Measurements from ENCODE around the gene AKAP6. TPM values are rescaled to one million over a fixed set of nuclear protein-coding genes. Genes with fewer than 3 reads are reported as not detected.

The AKAP6 gene
- total RNA-seq, 2 donors from 2014 or later, result 1.9 to 2.9 TPM

- Mint-ChIP-seq H3K4me3 (no peak overlapping the region), H3K4me1 (no peaks in the 10 kb centered on the region), H3K27me3 (no peaks in the 10 kb centered on the region), H3K36me3 (ENCODE audit: low read depth) (no peaks in the 10 kb centered on the region), H3K27ac (no peak overlapping the region)
- no peaks in the 10 kb centered on the region for H3K9me3 ChIP-seq (ENCODE audit: control insufficient read depth, low read length, poor library complexity, severe bottlenecking)
- no peak for ATAC-seq
- no peak for DNase-seq
Observed at GRCh38 chr14:32722631-32723183, 393.6 kb downstream of the AKAP6 start.

DNA sequence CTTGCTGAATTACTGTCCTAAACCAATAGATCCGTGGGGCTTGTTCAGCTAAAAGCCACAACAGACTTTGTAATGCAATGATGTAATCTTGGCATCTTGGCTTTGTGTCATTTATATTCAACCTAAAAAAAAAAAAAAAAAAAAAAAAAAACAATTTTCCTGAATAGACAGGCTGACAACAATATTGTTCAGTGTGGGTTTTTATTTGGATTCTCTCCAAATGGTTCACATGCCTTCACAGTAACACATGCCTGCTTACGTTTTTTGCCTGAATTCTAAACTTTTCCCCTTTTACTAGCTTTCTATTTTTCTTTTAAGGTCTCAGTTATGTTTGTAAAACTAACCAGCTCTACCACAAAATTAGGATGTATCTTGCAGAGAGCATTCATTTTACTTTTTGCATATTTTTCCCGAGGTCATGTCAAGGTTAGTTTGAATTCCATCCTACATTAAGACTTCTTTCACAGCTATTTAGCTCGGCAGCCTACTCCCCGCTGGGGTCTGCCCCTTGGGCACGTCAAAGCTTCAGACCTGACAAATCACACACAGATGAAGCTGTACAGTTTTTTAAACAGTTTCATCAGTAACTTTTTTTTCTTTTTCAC lies 395.9 kb downstream of the AKAP6 start:
- no peak overlapping the region for H3K27ac Mint-ChIP-seq
- ATAC-seq, result no peak
- H3K36me3 Mint-ChIP-seq (ENCODE audit: low read depth), result no peaks in the 10 kb centered on the region
- H3K4me3 Mint-ChIP-seq, result no peak overlapping the region
- H3K27me3 Mint-ChIP-seq, result no peaks in the 10 kb centered on the region
- H3K9me3 ChIP-seq (ENCODE audit: control insufficient read depth, low read length, poor library complexity, severe bottlenecking), result no peaks in the 10 kb centered on the region
- DNase-seq, result no peak
- H3K4me1 Mint-ChIP-seq, result no peaks in the 10 kb centered on the region

GRCh38 chr14:32726516-32726915 lies 397.4 kb downstream of the AKAP6 start:
- no peaks in the 10 kb centered on the region for H3K27me3 Mint-ChIP-seq
- H3K4me3 Mint-ChIP-seq, result no peak overlapping the region
- no peak for DNase-seq
- H3K36me3 Mint-ChIP-seq (ENCODE audit: low read depth), result no peaks in the 10 kb centered on the region
- no peaks in the 10 kb centered on the region for H3K9me3 ChIP-seq (ENCODE audit: control insufficient read depth, low read length, poor library complexity, severe bottlenecking)
- no peak overlapping the region for H3K27ac Mint-ChIP-seq
- no peak for ATAC-seq
- H3K4me1 Mint-ChIP-seq, result no peaks in the 10 kb centered on the region

DNA sequence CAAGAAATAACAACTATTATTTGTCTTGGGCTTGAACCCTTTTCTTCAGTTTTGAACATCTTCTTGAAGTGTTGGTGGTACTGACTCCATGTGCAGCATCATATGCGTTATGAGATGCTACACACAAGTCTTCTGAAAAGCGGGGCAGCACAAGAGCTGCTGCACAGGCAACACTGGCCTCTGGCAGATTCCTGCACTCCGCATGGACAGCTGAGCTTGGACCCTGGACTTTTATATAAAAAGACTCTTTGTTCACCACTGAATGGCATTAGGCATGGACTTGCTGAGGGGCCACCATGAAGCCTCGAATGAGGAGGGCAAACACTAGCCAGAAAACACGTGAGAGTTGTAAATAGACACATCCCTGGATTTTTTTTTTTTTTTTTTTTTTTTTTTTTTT lies 398.7 kb downstream of the AKAP6 start:
- H3K4me3 Mint-ChIP-seq, result no peak overlapping the region
- no peaks in the 10 kb centered on the region for H3K4me1 Mint-ChIP-seq
- H3K27me3 Mint-ChIP-seq, result no peaks in the 10 kb centered on the region
- DNase-seq (no peak), ATAC-seq (no peak)
- no peak overlapping the region for H3K27ac Mint-ChIP-seq
- no peaks in the 10 kb centered on the region for H3K9me3 ChIP-seq (ENCODE audit: control insufficient read depth, low read length, poor library complexity, severe bottlenecking)
- H3K36me3 Mint-ChIP-seq (ENCODE audit: low read depth), result no peaks in the 10 kb centered on the region

DNA sequence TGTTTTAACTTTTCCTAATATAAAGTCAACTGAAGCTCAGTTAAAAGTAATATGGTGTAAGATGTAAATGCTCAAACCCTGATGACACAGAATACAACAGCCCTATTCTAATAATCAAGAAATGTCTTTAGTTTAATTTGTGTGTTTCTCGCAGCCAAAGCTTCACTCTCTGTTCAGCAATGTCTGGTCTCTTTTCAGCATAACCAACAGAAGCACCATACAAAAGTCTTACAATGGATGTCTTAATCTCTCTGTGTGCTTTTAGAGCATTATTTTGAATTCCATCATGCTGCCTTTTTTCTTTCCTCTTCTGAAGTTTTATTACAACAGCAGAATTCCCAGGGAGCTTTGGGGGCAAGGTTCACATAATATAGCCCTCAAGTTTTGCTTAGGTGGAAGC lies 399.4 kb downstream of the AKAP6 start:
- DNase-seq (no peak), ATAC-seq (no peak)
- Mint-ChIP-seq H3K27me3 (no peaks in the 10 kb centered on the region), H3K36me3 (ENCODE audit: low read depth) (no peaks in the 10 kb centered on the region), H3K4me3 (no peak overlapping the region), H3K27ac (no peak overlapping the region), H3K4me1 (no peaks in the 10 kb centered on the region)
- no peaks in the 10 kb centered on the region for H3K9me3 ChIP-seq (ENCODE audit: control insufficient read depth, low read length, poor library complexity, severe bottlenecking)

GRCh38 chr14:32728976-32729375 lies 399.9 kb downstream of the AKAP6 start:
- no peak overlapping the region for H3K27ac Mint-ChIP-seq
- no peak overlapping the region for H3K4me3 Mint-ChIP-seq
- H3K27me3 Mint-ChIP-seq, result no peaks in the 10 kb centered on the region
- DNase-seq (no peak), ATAC-seq (no peak)
- H3K4me1 Mint-ChIP-seq, result no peaks in the 10 kb centered on the region
- no peaks in the 10 kb centered on the region for H3K36me3 Mint-ChIP-seq (ENCODE audit: low read depth)
- no peaks in the 10 kb centered on the region for H3K9me3 ChIP-seq (ENCODE audit: control insufficient read depth, low read length, poor library complexity, severe bottlenecking)

- no peaks in the 10 kb centered on the region for H3K4me1 Mint-ChIP-seq
- H3K36me3 Mint-ChIP-seq (ENCODE audit: low read depth), result no peaks in the 10 kb centered on the region
- H3K9me3 ChIP-seq (ENCODE audit: control insufficient read depth, low read length, poor library complexity, severe bottlenecking), result no peaks in the 10 kb centered on the region
- DNase-seq (no peak), ATAC-seq (no peak)
- H3K27ac Mint-ChIP-seq, result no peak overlapping the region
- H3K27me3 Mint-ChIP-seq, result peaks cover 5% of the 10 kb centered on the region
- no peak overlapping the region for H3K4me3 Mint-ChIP-seq
Observed at GRCh38 chr14:32731249-32731648, 402.2 kb downstream of the AKAP6 start.

- Mint-ChIP-seq H3K27ac (no peak overlapping the region), H3K4me3 (no peak overlapping the region), H3K27me3 (peaks cover 5% of the 10 kb centered on the region), H3K36me3 (ENCODE audit: low read depth) (no peaks in the 10 kb centered on the region), H3K4me1 (no peaks in the 10 kb centered on the region)
- ATAC-seq (no peak), DNase-seq (no peak)
- no peaks in the 10 kb centered on the region for H3K9me3 ChIP-seq (ENCODE audit: control insufficient read depth, low read length, poor library complexity, severe bottlenecking)
Observed at GRCh38 chr14:32733015-32733414, 403.9 kb downstream of the AKAP6 start.

DNA sequence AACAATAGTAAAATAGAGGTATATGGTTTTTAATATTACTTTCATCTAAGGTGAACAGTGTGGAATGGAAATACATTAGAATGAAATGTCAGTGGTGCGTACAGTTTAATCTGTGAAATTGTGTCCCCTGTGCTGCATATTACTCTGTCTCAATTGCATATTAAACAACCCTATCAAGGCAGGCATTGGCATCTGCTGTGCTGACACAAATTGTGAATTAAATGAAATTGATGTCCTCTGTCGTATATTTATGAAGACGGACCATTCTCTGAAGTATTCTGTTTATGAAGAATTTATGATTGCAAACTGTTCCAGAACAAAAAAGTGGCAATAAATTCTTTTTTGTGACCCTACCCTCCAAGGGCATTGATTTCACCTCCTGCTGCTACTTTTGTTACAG lies 405.2 kb downstream of the AKAP6 start:
- no peak for ATAC-seq
- no peak for DNase-seq
- H3K27me3 Mint-ChIP-seq, result peaks cover 5% of the 10 kb centered on the region
- no peak overlapping the region for H3K27ac Mint-ChIP-seq
- no peak overlapping the region for H3K4me3 Mint-ChIP-seq
- no peaks in the 10 kb centered on the region for H3K4me1 Mint-ChIP-seq
- no peaks in the 10 kb centered on the region for H3K36me3 Mint-ChIP-seq (ENCODE audit: low read depth)
- H3K9me3 ChIP-seq (ENCODE audit: control insufficient read depth, low read length, poor library complexity, severe bottlenecking), result no peaks in the 10 kb centered on the region

GRCh38 chr14:32737621-32738020 lies 408.5 kb downstream of the AKAP6 start:
- DNase-seq (no peak), ATAC-seq (no peak)
- Mint-ChIP-seq H3K4me3 (no peak overlapping the region), H3K27ac (no peak overlapping the region), H3K27me3 (peaks cover 5% of the 10 kb centered on the region), H3K4me1 (no peaks in the 10 kb centered on the region), H3K36me3 (ENCODE audit: low read depth) (no peaks in the 10 kb centered on the region)
- no peaks in the 10 kb centered on the region for H3K9me3 ChIP-seq (ENCODE audit: control insufficient read depth, low read length, poor library complexity, severe bottlenecking)

DNA sequence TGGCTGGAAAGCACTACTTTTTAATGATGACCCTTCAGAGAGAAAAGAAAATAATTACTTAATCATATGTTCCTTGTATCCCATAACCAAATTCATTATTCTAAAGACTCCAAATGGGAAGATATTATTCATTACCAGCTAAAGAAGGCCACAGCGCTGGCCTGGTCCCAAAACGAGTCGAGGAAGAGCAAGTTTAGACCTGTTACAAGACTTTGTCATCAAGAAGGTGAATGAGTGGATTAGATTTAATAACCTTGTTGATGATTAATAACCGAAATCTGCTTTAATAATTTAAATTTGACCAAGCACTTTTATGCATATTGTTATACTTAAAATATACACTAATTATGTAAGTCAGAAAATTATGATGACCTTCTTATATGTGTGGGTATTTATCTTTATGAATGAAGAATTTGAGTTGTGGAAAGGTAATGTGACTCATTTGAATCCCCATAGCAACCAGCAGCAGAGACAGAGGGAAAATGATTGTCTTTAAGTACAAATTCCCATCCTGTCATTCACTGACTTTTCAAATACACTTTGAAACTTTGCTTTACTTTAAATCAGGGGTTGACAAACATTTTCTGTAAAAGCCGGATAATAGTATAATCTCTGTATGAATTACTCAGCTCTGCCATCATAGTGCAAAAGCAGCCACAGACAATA lies 409.2 kb downstream of the AKAP6 start:
- H3K9me3 ChIP-seq (ENCODE audit: control insufficient read depth, low read length, poor library complexity, severe bottlenecking), result no peaks in the 10 kb centered on the region
- Mint-ChIP-seq H3K4me1 (no peaks in the 10 kb centered on the region), H3K4me3 (no peak overlapping the region), H3K27ac (no peak overlapping the region), H3K36me3 (ENCODE audit: low read depth) (no peaks in the 10 kb centered on the region), H3K27me3 (peaks cover 5% of the 10 kb centered on the region)
- ATAC-seq (no peak), DNase-seq (no peak)

- no peak for DNase-seq
- Mint-ChIP-seq H3K27me3 (no peaks in the 10 kb centered on the region), H3K4me3 (no peak overlapping the region), H3K36me3 (ENCODE audit: low read depth) (no peaks in the 10 kb centered on the region), H3K27ac (no peak overlapping the region), H3K4me1 (no peaks in the 10 kb centered on the region)
- ATAC-seq, result no peak
- no peaks in the 10 kb centered on the region for H3K9me3 ChIP-seq (ENCODE audit: control insufficient read depth, low read length, poor library complexity, severe bottlenecking)
Observed at GRCh38 chr14:32744811-32745445, 415.8 kb downstream of the AKAP6 start.

GRCh38 chr14:32754209-32754608 lies 425.1 kb downstream of the AKAP6 start:
- H3K4me3 Mint-ChIP-seq, result no peak overlapping the region
- no peaks in the 10 kb centered on the region for H3K27me3 Mint-ChIP-seq
- no peak for DNase-seq
- H3K27ac Mint-ChIP-seq, result no peak overlapping the region
- peaks cover 2% of the 10 kb centered on the region for H3K36me3 Mint-ChIP-seq (ENCODE audit: low read depth)
- no peaks in the 10 kb centered on the region for H3K9me3 ChIP-seq (ENCODE audit: control insufficient read depth, low read length, poor library complexity, severe bottlenecking)
- no peak for ATAC-seq
- no peaks in the 10 kb centered on the region for H3K4me1 Mint-ChIP-seq

Data from T-helper 17 cell (primary cell).